Left lobe of liver (tissue), 2 donors: ENCODE results near the gene STRA8. TPM values are rescaled to one million over a fixed set of nuclear protein-coding genes. Genes with fewer than 3 reads are reported as not detected.

Experiments
- ATAC-seq: fragments of 200-7000 bp; cut with Tn5 transposase; one replicate; pipeline ENCODE4 v1.9.1; 2020; ENCODE audit warnings: mild to moderate bottlenecking, moderate library complexity
- DNase-seq: peaks from one replicate; pipeline ENCODE4 v3.0.0-alpha.2; 2020; ENCODE audit warnings: low spot score
- total RNA-seq: library from RNA; stranded (reverse); gene quantifications from one replicate; pipeline ENCODE4 v1.2.1, GENCODE V29; 2021
- donor health status: DM: no; HTN: no; CAD: no; lungs with moderate emphysema.
- donor health status: DM: no; HTN: yes; CAD: no.

STRA8 gene
- total RNA-seq, 1 donor from 2014 or later = not detected

- no peak for ATAC-seq
- DNase-seq = no peak
Measured at GRCh38 chr7:135236727-135237126, 3.1 kb downstream of the STRA8 start.

GRCh38 chr7:135238112-135238744 is 4.6 kb downstream of the STRA8 start:
- no peak for ATAC-seq
- peak; percentile 29 for DNase-seq

GRCh38 chr7:135239263-135239662 is 5.6 kb downstream of the STRA8 start:
- peak; percentile 16 for DNase-seq
- no peak for ATAC-seq

- peak; percentile 36 for DNase-seq
Measured at GRCh38 chr7:135240441-135240840, 6.8 kb downstream of the STRA8 start.

GRCh38 chr7:135242096-135242684 is 8.6 kb downstream of the STRA8 start:
- no peak for DNase-seq

More at GRCh38 chr7:135240441-135240840, 6.8 kb downstream of the STRA8 start:
- ATAC-seq = no peak

GRCh38 chr7:135245226-135246190 is 11.9 kb downstream of the STRA8 start:
- peak; percentile 22 for DNase-seq
- no peak for ATAC-seq

More at GRCh38 chr7:135242096-135242684, 8.6 kb downstream of the STRA8 start:
- no peak for ATAC-seq

- no peak for ATAC-seq
- DNase-seq = peak; percentile 32
Measured at GRCh38 chr7:135246191-135246825, 12.7 kb downstream of the STRA8 start.

- DNase-seq = peak; percentile 12
- ATAC-seq = no peak
Measured at GRCh38 chr7:135247746-135248471, 14.3 kb downstream of the STRA8 start.

- peak; percentile 35 for DNase-seq
- no peak for ATAC-seq
Measured at GRCh38 chr7:135248546-135248945, 14.9 kb downstream of the STRA8 start.

GRCh38 chr7:135251496-135252391 is 18.1 kb downstream of the STRA8 start:
- no peak for DNase-seq
- ATAC-seq = no peak

GRCh38 chr7:135253851-135254771 is 20.5 kb downstream of the STRA8 start:
- ATAC-seq = peak; percentile 66
- no peak for DNase-seq

GRCh38 chr7:135257790-135258189 is 24.2 kb downstream of the STRA8 start:
- ATAC-seq (peak; percentile 60), DNase-seq (no peak)

GRCh38 chr7:135258585-135258984 is 24.9 kb downstream of the STRA8 start:
- ATAC-seq (no peak), DNase-seq (no peak)

GRCh38 chr7:135259702-135260101 is 26.1 kb downstream of the STRA8 start:
- DNase-seq (no peak), ATAC-seq (no peak)

- ATAC-seq (no peak), DNase-seq (no peak)
Measured at GRCh38 chr7:135260470-135260869, 26.8 kb downstream of the STRA8 start.

GRCh38 chr7:135260930-135261721 is 27.5 kb downstream of the STRA8 start:
- ATAC-seq = no peak
- no peak for DNase-seq

- DNase-seq = no peak
- no peak for ATAC-seq
Measured at GRCh38 chr7:135262623-135263320, 29.1 kb downstream of the STRA8 start.
